HUES48 (cell line): ENCODE data around the gene C17orf78.
"Not testable (repeated sequence)": the region's sequence is repeated elsewhere in the genome, so short reads cannot be mapped to it uniquely, and the experiment has no call there.

ENCODE experiments used
- H3K27ac ChIP-seq: one replicate; pipeline ENCODE4 v1.7.0; 2013; ENCODE audit warnings: low read depth, low read length, inconsistent platforms
- H3K27me3 ChIP-seq: 2 replicates; pipeline ENCODE4 v1.6.1; 2013; ENCODE audit warnings: mild to moderate bottlenecking, low read length; ENCODE audit not compliant: control insufficient read depth, insufficient read depth
- H3K36me3 ChIP-seq: 2 replicates; pipeline ENCODE4 v1.6.1; 2013; ENCODE audit warnings: low read length; ENCODE audit not compliant: control insufficient read depth, insufficient read depth
- H3K4me1 ChIP-seq: 2 replicates; pipeline ENCODE4 v1.6.1; 2013; ENCODE audit warnings: mild to moderate bottlenecking, low read length; ENCODE audit not compliant: control insufficient read depth, insufficient read depth
- H3K4me3 ChIP-seq: 2 replicates; pipeline ENCODE4 v1.5.1; 2013; ENCODE audit warnings: mild to moderate bottlenecking, low read depth, low read length
- H3K9ac ChIP-seq: 2 replicates; pipeline ENCODE4 v1.6.1; 2013; ENCODE audit warnings: mild to moderate bottlenecking, low read depth, low read length, moderate library complexity
- H3K9me3 ChIP-seq: 2 replicates; pipeline ENCODE4 v1.6.1; 2013; ENCODE audit warnings: low read length; ENCODE audit not compliant: control insufficient read depth, insufficient read depth

C17orf78 gene

DNA sequence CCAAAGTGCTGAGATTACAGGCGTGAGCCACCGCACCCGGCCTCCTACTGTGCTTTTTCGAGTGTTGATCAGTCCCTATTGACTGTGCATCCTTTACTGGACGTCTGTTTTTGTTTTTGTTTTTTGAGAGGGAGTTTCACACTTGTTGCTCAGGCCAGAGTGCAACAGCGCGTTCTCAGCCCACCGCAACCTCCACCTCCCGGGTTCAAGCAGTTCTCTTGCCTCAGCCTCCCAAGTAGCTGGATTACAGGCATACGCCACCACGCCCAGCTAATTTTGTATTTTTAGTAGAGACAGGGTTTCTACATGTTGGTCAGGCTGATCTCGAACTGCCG lies 32.3 kb downstream of the C17orf78 start:
- not testable (repeated sequence) for H3K4me3 ChIP-seq, H3K27ac ChIP-seq

DNA sequence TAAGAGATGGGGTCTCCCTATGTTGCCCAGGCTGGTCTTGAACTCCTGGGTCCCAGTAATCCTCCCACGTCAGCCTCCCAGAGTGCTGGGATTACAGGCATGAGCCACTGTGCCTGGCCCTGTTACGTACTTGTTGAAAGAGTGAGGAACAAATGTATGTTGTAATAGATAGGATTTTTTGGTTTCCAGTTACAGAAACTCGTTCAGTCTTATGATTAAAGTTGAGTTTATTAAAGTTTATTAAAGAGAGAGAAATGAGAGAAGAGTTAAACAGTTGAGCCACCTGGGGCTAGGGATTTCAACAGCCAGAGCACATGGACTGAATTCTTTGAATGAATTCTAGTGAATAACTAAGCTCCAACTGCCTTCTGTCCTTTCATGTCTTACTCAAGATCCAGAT lies 34.6 kb downstream of the C17orf78 start:
- no peak overlapping the region for H3K27ac ChIP-seq
- peaks cover 49% of the 10 kb centered on the region for H3K36me3 ChIP-seq
- no peak overlapping the region for H3K4me3 ChIP-seq
- 0 out of 2 replicates have a peak, but pooled peaks cover under 1% of the 10 kb centered on the region for H3K4me1 ChIP-seq
- no peaks in the 10 kb centered on the region for H3K9me3 ChIP-seq
- H3K27me3 ChIP-seq: no peaks in the 10 kb centered on the region
- H3K9ac ChIP-seq: no peak overlapping the region

More for the DNA sequence above, 32.3 kb downstream of the C17orf78 start:
- H3K4me1 ChIP-seq, H3K9ac ChIP-seq, H3K27me3 ChIP-seq, H3K9me3 ChIP-seq: not testable (repeated sequence)
- H3K36me3 ChIP-seq: peaks cover 26% of the 10 kb centered on the region

DNA sequence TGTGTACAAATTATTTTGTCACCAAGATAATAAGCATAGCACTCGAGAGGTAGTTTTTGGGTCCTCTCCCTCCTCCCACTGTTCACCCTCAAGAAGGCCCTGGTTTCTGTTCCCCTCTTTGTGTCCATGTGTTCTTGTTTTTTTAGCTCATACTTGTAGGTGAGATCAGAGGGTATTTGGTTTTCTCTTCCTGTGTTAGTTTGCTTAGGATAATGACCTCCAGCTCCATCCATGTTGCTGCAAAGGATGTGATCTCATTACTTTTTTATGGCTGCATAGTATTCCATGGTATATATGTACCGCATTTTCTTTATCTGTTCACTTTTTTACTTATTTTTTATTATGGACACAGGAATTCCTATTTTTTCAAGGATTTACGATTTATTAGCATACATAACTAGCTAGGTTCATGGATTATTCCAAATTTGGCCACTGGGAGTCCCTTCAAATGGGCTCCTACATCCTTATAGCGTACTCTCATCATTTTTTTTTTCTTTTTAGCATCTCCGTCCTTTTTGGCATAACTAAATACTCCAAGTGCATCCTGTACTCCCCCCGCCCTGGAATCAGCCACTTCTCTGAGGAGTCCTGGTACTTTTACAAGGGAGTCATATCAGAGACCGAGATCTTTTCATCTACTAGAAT lies 38.2 kb downstream of the C17orf78 start:
- Histone ChIP-seq H3K4me3 (no peak overlapping the region), H3K27me3 (no peaks in the 10 kb centered on the region), H3K9ac (no peak overlapping the region), H3K9me3 (no peaks in the 10 kb centered on the region), H3K36me3 (peaks cover 60% of the 10 kb centered on the region), H3K27ac (no peak overlapping the region), H3K4me1 (no peaks in the 10 kb centered on the region)

DNA sequence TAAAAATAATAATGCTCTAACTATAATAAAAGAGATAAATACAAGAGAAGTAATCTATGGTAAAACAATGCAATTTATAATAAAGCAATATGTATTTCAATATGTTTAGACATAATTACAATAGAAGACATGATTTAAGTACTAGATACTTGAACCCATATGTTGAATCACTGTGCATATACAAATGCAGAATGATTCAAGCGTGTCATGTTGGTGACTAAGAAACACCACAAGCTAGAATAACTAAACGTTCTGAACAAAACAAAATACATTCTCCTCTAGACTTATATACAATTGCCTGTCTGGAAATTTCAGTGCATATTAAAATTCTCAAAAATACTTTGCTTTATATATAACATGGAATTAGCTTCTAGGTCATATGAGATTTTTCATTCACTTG lies 42.1 kb downstream of the C17orf78 start:
- Histone ChIP-seq H3K4me1 (no peaks in the 10 kb centered on the region), H3K27me3 (no peaks in the 10 kb centered on the region), H3K27ac (no peak overlapping the region), H3K36me3 (peaks cover 53% of the 10 kb centered on the region), H3K4me3 (no peak overlapping the region), H3K9me3 (no peaks in the 10 kb centered on the region), H3K9ac (no peak overlapping the region)

DNA sequence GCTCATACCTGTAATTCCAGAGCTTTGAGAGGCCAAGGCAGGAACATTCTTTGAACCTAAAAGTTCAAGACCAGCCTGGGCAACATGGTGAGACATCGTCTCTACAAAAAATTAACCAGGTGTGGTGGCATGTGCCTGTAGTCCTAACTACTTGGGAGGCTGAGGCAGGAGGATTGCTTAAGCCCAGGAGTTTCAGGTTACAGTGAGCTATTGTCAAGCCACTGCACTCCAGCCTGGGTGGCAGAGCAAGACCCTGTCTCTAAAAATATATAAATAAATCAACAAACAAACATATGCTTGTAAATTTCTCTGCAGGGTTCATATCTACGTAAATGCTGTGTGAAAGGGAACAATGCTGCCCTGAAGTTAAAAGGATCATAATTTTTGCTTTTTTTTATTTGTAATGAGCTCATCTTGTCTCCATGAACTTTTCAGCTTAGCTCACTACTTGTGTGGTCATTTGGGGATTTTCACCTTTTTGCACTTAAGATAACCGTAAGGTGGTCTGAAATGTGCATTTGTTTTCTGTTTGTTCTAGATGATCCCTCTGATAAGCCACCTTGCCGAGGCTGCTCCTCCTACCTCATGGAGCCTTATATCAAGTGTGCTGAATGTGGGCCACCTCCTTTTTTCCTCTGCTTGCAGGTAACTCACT lies 47.3 kb downstream of the C17orf78 start:
- Histone ChIP-seq H3K27ac (no peak overlapping the region), H3K9ac (no peak overlapping the region), H3K36me3 (peaks cover 62% of the 10 kb centered on the region), H3K4me3 (no peak overlapping the region), H3K9me3 (no peaks in the 10 kb centered on the region), H3K4me1 (no peaks in the 10 kb centered on the region), H3K27me3 (no peaks in the 10 kb centered on the region)

DNA sequence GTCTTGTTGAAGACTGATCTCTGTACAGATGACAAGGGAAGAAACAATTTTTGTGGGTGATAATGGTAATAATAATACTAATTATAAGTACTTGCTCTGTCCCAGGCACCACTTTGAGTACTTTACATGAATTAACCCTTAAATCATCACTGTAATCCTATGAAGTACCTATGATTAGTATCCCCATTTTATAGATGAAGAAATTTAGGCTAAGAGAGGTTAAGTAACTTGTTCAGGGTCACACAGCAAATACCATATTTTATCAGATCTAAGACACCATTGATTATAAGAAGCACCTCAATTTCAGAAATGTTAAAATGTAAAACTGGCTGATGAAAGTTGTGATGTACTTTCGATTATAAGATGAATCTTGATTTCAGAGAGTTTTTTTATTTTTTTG lies 49.5 kb downstream of the C17orf78 start:
- Histone ChIP-seq H3K9ac (no peak overlapping the region), H3K4me3 (no peak overlapping the region), H3K4me1 (no peaks in the 10 kb centered on the region), H3K27me3 (no peaks in the 10 kb centered on the region), H3K36me3 (peaks cover 70% of the 10 kb centered on the region), H3K27ac (no peak overlapping the region), H3K9me3 (no peaks in the 10 kb centered on the region)

DNA sequence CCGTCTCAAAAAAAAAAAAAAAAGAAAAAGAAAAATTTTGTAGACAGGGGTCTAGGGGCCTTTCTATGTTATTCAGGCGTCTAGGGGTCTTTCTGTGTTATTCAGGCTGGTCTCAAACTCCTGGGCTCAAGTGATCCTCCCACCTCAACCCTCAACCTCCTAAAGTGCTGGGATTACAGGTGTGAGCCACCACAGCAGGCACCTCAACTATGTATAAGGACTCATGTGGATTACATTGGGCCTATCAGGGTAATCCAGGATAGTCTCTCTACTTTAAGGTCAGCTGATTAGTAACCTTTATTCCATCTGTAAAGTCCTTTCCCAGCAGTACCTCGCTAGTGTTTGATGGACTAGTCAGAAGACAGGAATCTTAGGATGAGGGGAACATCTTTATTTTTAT lies 53.3 kb downstream of the C17orf78 start:
- no peaks in the 10 kb centered on the region for H3K4me1 ChIP-seq
- no peak overlapping the region for H3K27ac ChIP-seq
- no peaks in the 10 kb centered on the region for H3K9me3 ChIP-seq
- no peaks in the 10 kb centered on the region for H3K27me3 ChIP-seq
- H3K36me3 ChIP-seq: peaks cover 67% of the 10 kb centered on the region
- no peak overlapping the region for H3K4me3 ChIP-seq
- no peak overlapping the region for H3K9ac ChIP-seq

DNA sequence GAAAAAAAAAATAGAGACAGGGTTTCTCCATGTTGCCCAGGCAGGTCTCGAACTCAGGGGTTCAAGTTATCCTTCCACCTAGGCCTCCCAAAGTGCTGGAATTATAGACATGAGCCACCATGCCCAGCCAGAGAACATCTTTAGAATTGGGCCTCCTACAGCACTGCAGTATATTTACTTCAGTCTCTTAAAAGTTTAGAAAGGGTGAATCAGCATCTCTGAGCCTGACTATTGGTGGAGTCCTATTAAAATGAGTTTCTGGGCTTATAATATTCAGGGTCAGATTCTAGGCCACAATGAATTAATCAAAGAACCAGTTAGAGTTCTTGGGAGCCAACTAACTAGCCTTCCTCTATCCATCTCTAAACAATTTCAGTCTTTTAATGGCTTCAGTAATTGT lies 53.7 kb downstream of the C17orf78 start:
- no peaks in the 10 kb centered on the region for H3K4me1 ChIP-seq
- H3K36me3 ChIP-seq: peaks cover 63% of the 10 kb centered on the region
- H3K27ac ChIP-seq: no peak overlapping the region
- no peak overlapping the region for H3K4me3 ChIP-seq
- no peaks in the 10 kb centered on the region for H3K27me3 ChIP-seq
- no peaks in the 10 kb centered on the region for H3K9me3 ChIP-seq
- no peak overlapping the region for H3K9ac ChIP-seq

DNA sequence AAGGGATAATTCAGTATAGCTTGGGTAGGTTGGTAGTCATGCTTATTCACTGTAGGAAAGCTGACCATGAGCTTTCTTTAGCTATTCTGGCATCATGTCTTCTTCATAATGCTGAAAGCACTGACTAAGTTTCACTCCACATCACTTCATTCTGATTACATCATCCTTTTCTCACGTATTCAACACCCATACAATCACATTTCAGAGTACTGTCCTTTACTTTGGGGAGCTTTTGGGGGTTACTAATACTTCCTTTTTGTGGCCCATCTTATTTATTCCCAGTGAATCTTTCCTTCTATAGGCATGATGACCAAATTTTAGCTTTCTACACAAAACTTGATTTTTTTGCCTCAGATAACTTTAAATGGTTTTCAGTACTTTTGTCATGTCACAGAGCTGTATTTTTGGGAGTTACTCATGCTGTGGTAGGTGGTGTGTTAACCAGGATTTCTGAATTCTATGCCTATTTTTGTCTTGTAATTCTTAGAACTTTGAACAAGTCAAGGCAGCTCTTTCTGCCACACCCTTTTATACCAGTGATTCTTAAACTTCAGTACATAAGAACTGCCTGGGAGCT lies 54.4 kb downstream of the C17orf78 start:
- Histone ChIP-seq H3K9me3 (no peaks in the 10 kb centered on the region), H3K4me1 (no peaks in the 10 kb centered on the region), H3K27ac (no peak overlapping the region), H3K4me3 (no peak overlapping the region), H3K9ac (no peak overlapping the region), H3K36me3 (peaks cover 57% of the 10 kb centered on the region), H3K27me3 (no peaks in the 10 kb centered on the region)

DNA sequence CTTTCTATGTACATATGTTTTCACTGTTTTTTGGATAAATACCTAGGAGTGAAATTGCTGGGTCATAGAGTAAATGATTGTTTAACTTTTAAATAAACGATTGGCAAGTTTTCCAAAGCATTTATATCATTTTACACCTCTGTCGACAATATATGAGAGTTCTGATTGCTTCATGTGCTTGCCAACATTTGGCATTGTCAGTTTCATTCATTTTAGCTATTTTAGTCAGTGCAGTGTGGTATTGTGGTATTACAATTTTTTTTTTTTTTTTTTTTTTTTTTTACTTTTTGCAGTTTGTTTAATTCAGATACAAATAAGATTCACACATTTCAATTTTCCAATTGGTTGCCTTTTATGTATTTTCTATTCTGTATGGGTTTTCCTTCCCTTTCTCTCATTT lies 56.9 kb downstream of the C17orf78 start:
- H3K36me3 ChIP-seq: peaks cover 33% of the 10 kb centered on the region
- H3K27ac ChIP-seq: no peak overlapping the region
- no peaks in the 10 kb centered on the region for H3K9me3 ChIP-seq
- no peaks in the 10 kb centered on the region for H3K27me3 ChIP-seq
- H3K4me1 ChIP-seq: no peaks in the 10 kb centered on the region
- no peak overlapping the region for H3K9ac ChIP-seq
- no peak overlapping the region for H3K4me3 ChIP-seq

DNA sequence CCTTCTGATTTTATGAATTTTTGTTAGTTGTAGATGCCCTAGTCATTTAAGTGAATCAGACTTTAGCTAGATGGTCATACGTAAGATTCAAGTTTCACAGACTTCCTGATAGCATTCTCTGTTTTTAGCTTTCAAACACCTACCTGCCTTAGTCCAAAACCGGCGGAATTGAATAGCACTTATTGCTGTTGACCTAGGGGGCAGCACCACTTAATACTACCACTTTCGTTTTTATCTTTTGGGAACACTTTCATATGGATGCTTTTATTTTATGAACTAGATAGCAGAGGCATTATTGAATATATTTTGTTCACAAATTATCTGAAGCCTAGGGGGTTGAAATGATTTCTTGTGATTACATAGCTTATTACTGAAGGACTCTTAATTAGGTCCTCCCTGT lies 62.4 kb downstream of the C17orf78 start:
- H3K4me1 ChIP-seq: no peaks in the 10 kb centered on the region
- H3K27me3 ChIP-seq: no peaks in the 10 kb centered on the region
- no peak overlapping the region for H3K9ac ChIP-seq
- no peaks in the 10 kb centered on the region for H3K9me3 ChIP-seq
- no peak overlapping the region for H3K4me3 ChIP-seq
- peaks cover 51% of the 10 kb centered on the region for H3K36me3 ChIP-seq
- no peak overlapping the region for H3K27ac ChIP-seq
